ENCODE results near the gene SPRYD3. TPM values are rescaled to one million over a fixed set of nuclear protein-coding genes. Genes with fewer than 3 reads are reported as not detected.
A peak's percentile ranks its signal among the peaks of the same experiment; 100 is the strongest.
"Not testable (repeated sequence)": the region's sequence is repeated elsewhere in the genome, so short reads cannot be mapped to it uniquely, and the experiment has no call there.

SPRYD3 gene
- total RNA-seq, 1 donor from 2014 or later: 49.1 TPM

DNA sequence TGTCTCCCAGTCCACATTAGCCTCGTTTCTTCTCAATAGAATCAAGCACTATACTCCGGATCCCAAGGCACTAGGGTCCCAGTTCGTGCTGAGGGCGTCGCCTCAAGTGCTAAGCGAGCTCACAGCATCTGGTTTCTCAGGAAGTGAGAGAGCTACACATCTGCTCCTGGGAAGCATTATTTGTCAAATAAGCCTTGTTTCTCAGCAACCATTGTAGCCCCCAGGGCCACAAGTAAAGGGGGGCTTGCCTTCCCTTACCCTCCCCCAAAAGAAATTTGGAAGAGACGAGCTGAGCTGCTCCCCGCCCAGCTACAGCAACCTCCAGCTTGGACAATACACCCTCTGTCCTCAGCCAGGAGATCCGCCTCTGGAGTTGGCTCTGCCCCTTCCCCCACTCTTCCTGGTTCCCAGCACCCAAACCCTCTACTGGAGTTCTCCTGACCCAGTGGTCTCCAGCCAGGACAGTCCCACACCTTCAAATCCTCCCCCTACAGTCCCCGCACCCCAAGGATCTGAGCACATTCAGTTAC lies 35.1 kb downstream of the SPRYD3 start:
- Histone ChIP-seq H3K27me3 (ENCODE audit: low read depth) (no peaks in the 10 kb centered on the region), H3K36me3 (peaks cover 16% of the 10 kb centered on the region), H3K9me3 (replicated peaks) (no peaks in the 10 kb centered on the region), H3K4me3 (peak overlapping the region; percentile 92), H3K4me1 (peaks cover 67% of the 10 kb centered on the region), H3K27ac (replicated peaks) (peak overlapping the region; percentile 100)
- TF ChIP-seq, protein P1, sequence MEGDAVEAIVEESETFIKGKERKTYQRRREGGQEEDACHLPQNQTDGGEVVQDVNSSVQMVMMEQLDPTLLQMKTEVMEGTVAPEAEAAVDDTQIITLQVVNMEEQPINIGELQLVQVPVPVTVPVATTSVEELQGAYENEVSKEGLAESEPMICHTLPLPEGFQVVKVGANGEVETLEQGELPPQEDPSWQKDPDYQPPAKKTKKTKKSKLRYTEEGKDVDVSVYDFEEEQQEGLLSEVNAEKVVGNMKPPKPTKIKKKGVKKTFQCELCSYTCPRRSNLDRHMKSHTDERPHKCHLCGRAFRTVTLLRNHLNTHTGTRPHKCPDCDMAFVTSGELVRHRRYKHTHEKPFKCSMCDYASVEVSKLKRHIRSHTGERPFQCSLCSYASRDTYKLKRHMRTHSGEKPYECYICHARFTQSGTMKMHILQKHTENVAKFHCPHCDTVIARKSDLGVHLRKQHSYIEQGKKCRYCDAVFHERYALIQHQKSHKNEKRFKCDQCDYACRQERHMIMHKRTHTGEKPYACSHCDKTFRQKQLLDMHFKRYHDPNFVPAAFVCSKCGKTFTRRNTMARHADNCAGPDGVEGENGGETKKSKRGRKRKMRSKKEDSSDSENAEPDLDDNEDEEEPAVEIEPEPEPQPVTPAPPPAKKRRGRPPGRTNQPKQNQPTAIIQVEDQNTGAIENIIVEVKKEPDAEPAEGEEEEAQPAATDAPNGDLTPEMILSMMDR (IDR thresholded peaks at IDR 0.05; ENCODE audit: borderline replicate concordance): no peak
- intact Hi-C loops (cut with micrococcal nuclease): no loop called here
- DNase-seq: peak; percentile 48

DNA sequence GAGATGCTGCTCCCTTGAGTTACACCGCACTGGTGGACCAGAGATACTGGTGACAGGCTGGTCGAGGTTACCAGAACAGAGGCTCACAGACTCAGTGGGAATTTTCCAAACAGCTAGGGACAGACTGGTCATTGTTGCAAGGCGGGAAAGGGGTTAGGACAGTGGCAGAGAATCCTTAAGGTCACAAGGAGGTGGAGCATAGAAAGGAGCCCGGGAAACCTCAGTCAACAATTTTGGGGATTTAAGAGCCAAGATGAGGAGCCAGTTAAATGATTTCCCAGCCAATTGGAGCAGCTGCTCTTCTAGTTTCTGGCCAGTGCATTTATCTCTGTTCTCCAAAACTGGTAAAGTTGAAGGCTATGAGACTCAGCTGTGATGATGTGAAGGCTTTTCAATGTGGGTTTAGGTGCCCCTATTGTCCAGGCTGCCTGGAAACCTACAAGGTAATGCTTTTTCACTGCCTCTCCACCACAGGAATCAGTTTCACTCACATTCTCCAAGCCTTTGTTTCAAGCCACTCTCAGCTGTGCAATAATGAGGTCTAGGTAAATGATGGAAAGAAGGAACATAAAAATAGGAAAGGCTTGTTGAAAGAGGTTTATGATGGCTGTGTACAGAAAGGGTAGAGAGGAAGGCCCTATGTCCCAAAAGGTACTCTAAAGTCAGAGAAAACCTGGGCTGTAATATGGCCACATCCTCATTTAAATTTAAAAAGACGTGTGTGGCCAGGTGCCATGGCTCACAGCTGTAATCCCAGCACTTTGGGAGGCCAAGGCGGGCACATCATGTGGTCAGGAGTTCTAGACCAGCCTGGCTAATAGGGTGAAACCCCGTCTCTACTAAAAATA lies 36.4 kb downstream of the SPRYD3 start:
- peak overlapping the region; percentile 100 for H3K27ac ChIP-seq (replicated peaks)
- no peak overlapping the region for H3K4me3 ChIP-seq
- H3K36me3 ChIP-seq: peaks cover 29% of the 10 kb centered on the region
- H3K4me1 ChIP-seq: peaks cover 67% of the 10 kb centered on the region
- no peaks in the 10 kb centered on the region for H3K27me3 ChIP-seq (ENCODE audit: low read depth)
- DNase-seq: no peak
- TF ChIP-seq, protein P1 (IDR thresholded peaks at IDR 0.05; ENCODE audit: borderline replicate concordance): no peak
- no peaks in the 10 kb centered on the region for H3K9me3 ChIP-seq (replicated peaks)
- intact Hi-C loops (cut with micrococcal nuclease): no loop called here

DNA sequence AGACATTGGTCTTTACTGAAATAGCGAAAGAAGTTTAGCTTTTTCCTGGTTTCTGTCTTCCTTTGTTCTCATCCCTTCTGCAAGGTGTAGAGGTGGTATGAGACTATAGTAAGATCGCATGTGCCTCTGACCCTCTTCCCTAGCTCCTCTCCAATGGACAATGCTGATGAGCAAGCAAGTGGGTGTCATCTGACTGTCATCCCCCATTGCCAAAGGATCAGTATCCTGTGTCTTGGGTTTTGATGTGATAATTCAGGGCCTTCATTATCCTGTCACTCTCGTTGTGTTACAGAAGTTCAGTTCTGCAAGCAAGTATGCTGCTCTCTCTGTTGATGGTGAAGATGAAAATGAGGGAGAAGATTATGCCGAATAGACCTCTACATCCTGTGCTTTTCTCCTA lies 39.3 kb downstream of the SPRYD3 start:
- Histone ChIP-seq H3K27ac (replicated peaks) (peak overlapping the region; percentile 78), H3K9me3 (replicated peaks) (no peaks in the 10 kb centered on the region), H3K27me3 (ENCODE audit: low read depth) (no peaks in the 10 kb centered on the region), H3K36me3 (peaks cover 59% of the 10 kb centered on the region), H3K4me1 (peaks cover 46% of the 10 kb centered on the region), H3K4me3 (no peak overlapping the region)
- DNase-seq: no peak
- TF ChIP-seq, protein P1 (IDR thresholded peaks at IDR 0.05; ENCODE audit: borderline replicate concordance): no peak
- intact Hi-C loops (cut with micrococcal nuclease): no loop called here

DNA sequence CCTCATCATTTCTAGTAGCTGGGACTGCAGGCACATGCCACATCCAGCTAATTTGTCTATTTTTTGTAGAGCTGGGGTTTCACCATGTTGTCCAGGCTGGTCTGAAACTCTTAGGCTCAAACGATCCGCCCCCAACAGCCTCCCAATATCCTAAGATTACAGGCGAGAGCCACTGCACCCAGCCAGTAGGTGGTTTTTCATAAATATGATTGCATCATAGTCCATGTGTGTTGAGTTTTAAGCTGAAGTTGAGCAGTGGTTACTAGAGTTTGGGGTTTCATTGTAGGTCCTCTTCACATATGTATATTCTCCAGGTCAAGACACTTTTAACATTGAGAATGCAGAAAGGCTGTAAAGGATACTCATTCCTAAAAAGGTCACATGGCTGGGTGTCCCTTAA lies 42.4 kb downstream of the SPRYD3 start:
- TF ChIP-seq, protein P1 (IDR thresholded peaks at IDR 0.05; ENCODE audit: borderline replicate concordance): no peak
- no peak for DNase-seq
- Histone ChIP-seq H3K4me3 (no peak overlapping the region), H3K4me1 (peaks cover 20% of the 10 kb centered on the region), H3K27ac (replicated peaks) (no peak overlapping the region), H3K27me3 (ENCODE audit: low read depth) (no peaks in the 10 kb centered on the region), H3K9me3 (replicated peaks) (no peaks in the 10 kb centered on the region), H3K36me3 (peaks cover 90% of the 10 kb centered on the region)
- intact Hi-C loops (cut with micrococcal nuclease): no loop called here

DNA sequence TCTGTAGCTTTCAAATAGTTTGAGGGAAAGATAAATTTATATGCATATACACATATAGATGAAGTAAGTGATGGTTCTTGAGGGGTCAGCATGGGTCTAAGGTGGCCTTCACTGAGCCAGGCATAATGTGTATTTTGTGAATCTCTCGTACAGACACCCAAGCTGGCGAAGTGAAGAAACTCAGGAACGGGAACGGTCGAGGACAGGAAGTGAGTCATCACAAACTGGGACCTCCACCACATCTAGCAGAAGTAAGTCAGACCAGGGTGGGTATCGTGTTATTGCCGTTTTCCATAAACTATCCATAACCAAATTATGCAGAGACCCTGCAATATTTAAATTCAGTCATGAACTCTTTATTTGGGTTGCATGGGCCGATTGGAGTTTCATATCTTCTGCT lies 44.7 kb downstream of the SPRYD3 start:
- no peak overlapping the region for H3K27ac ChIP-seq (replicated peaks)
- intact Hi-C loops (cut with micrococcal nuclease): no loop called here
- no peaks in the 10 kb centered on the region for H3K9me3 ChIP-seq (replicated peaks)
- H3K4me1 ChIP-seq: peaks cover 19% of the 10 kb centered on the region
- no peak overlapping the region for H3K4me3 ChIP-seq
- no peaks in the 10 kb centered on the region for H3K27me3 ChIP-seq (ENCODE audit: low read depth)
- TF ChIP-seq, protein P1 (IDR thresholded peaks at IDR 0.05; ENCODE audit: borderline replicate concordance): no peak
- H3K36me3 ChIP-seq: peaks cover 97% of the 10 kb centered on the region
- no peak for DNase-seq

DNA sequence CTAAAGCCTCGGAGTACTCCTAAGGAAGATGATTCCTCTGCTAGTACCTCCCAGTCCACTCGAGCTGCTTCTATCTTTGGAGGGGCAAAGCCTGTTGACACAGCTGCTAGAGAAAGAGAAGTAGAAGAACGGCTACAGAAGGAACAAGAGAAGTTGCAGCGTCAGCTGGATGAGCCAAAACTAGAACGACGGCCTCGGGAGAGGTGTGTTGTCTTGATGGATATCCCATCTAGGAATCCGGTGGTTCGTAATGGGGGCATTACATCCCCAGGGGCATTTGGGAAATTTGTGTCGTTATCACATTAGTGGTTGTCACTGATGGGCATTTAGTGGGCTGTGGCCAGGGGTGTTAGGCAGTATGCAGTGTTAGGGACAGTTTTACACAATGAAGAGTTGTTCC lies 45.4 kb downstream of the SPRYD3 start:
- DNase-seq; H3K4me3 ChIP-seq; H3K27me3 ChIP-seq (ENCODE audit: low read depth); H3K27ac ChIP-seq (replicated peaks); intact Hi-C loops (cut with micrococcal nuclease); H3K9me3 ChIP-seq (replicated peaks): not testable (repeated sequence)
- Histone ChIP-seq H3K4me1 (peaks cover 13% of the 10 kb centered on the region), H3K36me3 (peaks cover 97% of the 10 kb centered on the region)
